ENCODE data around the gene PRSS50.
"Not testable (repeated sequence)": the region's sequence is repeated elsewhere in the genome, so short reads cannot be mapped to it uniquely, and the experiment has no call there.

Gene PRSS50, protein sequence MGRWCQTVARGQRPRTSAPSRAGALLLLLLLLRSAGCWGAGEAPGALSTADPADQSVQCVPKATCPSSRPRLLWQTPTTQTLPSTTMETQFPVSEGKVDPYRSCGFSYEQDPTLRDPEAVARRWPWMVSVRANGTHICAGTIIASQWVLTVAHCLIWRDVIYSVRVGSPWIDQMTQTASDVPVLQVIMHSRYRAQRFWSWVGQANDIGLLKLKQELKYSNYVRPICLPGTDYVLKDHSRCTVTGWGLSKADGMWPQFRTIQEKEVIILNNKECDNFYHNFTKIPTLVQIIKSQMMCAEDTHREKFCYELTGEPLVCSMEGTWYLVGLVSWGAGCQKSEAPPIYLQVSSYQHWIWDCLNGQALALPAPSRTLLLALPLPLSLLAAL

DNA sequence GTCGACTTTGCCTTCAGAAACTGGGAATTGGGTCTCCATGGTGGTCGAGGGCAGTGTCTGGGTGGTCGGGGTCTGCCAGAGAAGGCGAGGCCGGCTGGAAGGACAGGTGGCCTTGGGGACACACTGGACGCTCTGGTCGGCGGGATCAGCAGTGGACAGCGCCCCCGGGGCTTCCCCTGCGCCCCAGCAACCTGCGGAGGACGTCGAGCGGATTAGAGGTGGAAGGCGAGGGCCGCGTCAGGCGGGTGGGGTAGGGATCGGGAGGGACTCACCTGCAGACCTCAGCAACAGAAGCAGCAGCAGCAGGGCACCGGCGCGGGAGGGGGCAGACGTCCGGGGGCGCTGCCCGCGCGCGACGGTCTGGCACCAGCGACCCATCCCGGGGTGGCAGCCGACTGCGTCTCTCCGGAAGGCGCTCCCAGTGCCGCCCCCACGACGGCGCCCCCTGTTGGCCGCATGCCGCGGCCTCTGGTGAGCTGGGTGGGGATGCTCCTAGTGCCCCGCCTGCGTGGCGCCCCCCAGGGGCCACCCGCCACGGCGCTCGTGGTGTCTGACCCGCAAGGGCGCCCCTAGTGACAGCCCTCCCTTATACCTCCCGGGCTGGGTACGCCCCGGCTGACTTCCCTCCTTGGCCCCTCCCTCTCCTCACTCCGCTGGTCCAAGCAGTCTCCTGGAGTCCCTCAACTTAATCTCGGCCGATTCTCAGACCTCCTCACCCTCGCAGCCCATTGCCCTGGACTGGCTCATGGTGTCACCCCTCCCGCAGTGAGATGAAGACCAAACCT, at the start of gene PRSS50:
Gene PRSS50 (minus strand): TSS at position 423 of the 785 bp plus-strand sequence. CDS start 45 bp downstream, at position 378.
- no peak for DNase-seq

DNA sequence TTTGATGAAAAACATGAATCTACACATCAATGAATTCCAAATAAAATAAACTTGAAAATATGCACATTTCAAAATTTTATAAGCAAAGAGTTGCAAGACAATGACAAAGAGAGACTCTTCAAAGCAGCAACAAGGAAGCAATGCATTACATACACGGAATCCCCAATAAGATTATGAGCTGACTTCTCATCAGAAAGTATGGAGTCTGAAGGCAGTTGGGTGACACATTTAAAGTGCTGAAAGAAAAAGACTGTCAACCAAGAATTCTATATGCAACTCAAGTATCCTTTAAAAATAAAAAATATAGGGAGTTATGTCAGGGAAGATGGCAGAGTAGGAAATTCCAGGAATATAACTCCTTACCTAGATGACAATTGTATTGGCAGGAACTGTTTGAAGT, 46.5 kb upstream of the PRSS50 start:
- no peak for DNase-seq

DNA sequence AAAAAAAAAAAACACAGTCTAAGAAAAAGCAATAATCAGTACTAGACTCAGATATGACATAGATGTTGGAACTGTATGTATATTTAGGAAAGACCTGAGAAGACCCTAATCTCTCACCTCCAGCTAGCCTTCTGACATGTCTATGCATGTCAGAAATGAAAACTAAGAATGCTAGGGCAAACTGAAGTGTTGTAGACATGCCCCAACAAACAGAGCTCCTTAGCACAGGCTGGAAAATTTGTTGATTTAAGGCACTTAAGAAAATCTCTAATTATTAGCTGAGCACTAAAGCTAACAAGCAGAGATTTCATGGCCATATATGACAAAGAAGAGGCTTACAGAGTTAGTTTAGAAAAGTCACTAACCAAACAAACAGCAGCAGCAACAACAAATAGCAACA, 45.5 kb upstream of the PRSS50 start:
- no peak for DNase-seq

DNA sequence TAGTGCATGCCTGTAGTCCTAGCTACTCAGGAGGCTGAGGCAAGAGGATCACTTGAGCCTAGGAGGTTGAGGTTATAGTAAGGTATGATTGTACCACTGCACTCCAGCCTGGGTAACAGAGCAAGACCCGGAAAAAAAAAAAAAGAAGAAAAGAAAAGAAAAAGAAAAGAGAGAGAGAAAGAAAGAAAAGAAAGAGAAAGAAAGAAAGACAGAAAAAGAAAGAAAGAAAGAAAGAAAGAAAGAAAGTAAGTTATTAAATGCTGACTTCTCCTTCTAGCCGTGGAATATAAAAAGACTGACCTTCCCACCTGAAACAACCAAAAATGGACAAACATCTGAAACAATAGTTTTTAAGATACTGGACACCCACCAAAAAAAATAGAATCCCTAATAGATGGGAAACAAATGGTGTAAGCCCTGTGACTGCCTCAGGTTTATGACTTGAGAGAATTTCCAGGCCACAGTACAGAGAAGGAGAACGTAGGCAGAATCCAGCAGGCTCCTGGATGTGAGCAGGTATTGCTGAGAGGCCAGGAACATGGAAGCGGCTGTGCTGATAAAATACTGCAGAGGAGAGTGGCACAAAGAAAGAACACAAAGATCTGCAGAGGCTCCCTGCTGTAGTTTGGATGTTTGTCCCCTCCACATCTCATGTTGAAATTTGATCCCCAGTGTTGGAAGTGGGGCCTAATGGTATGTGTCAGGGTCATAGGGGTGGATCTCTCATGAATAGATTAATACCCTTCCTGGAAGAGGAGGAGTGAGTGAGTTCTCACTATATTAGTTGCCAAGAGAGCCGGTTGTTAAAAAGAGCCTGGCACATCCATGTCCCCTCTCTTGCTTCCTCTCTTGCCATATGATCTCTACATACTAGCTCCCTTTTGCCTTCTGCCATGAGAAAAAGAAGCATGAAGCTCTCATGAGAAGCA, 41.8 kb upstream of the PRSS50 start:
- no peak for DNase-seq

DNA sequence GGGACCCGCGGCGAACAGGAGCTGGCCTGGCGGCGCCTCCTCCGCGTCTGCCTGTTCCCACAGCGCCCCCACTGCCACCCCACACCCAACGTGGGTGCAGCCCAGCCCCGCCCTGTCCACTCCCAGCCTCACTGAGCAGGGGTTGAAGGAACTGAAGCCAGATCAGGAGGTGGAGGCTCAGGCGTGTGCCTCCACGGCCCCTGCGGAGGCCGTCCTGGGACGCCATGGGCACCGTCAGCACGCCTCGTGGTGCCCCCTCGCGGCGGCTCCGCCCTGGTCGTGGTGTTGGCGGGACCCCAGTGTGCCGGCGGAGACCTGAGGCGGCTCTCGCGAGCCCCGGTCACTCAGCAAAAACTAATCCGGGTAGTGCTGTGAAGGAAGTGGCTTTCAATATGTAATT, 39.0 kb upstream of the PRSS50 start:
- DNase-seq: no peak

DNA sequence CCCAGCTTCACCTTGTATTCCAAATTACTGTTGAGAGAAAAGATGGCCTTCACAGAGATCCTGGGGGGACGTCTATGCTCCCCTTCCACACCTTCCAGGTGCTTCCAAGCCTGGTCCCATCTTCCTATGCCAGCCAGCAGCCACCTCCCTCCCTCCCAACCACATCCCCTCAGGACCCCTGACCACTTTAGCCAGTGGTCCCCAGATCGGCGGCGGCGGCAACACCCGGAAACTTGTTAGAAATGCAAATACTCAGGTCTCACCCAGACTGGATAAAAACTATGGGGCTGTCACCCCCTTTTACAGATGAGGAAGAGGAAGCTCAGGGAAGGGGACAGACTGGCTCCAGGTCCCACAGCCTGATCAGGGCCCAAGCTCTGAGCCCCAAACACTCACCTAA, 38.0 kb upstream of the PRSS50 start:
- DNase-seq: no peak

DNA sequence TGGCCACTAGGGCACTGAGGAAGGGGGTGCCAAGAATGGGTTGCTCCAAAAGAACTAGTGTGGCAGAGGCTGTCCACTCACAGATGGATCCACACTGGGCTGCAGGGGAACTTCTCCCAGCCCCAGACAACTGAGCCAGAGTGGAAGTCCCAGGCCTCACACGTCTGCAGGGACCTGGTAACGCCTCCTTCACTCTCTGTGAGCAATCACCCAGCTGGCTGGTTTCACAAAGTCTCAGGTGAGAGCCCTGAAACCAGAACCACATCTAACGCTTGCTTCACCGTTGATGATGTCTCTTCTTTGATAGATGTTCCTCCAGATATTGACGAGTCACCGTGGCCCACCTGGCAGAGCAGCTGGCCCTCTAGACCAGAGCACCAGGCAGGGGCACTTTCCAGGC, 35.5 kb upstream of the PRSS50 start:
- DNase-seq: not testable (repeated sequence)

DNA sequence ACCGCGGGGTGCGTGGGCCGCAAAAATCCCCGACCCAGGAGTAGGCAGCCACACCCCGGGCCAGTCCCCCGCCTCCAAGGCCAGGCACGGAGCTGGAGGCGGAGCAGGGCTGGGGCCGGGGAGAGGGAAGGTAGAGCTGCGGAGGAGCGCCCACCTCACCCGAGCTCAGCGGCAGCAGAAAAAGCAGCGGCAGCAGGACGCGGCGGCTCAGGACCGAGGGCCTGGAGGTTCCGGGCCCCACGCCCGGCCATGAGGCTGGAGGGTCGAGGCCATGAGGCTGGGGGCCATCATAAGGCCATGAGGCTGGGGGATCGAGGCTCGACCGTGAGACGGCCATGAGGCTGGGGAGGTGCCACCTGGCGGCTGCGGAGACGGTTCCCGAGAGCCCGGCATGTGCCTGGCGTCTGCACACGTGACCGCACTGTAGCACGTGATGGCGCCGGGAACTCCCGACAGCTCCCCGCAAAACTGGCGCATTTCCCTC, 32.9 kb upstream of the PRSS50 start:
- no peak for DNase-seq

DNA sequence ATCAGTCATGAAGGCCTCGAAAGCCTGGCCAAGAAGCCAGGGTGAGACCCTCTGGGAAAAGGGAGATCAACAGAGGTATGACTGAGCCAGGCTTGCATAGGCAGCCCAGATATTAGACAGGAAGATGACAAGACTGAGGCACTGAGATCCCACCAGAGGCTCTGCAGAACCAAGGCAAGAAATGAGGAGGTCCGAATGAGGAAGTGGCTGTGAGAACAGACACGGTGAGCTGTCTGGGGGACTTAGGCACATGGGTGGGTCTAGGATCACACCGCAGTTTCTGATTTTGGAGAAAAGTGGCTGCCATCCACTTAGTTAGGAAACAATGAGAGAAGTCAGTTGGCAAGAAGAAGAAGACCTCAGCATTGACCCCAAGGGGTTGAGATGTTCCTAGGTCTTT, 31.5 kb upstream of the PRSS50 start:
- no peak for DNase-seq

DNA sequence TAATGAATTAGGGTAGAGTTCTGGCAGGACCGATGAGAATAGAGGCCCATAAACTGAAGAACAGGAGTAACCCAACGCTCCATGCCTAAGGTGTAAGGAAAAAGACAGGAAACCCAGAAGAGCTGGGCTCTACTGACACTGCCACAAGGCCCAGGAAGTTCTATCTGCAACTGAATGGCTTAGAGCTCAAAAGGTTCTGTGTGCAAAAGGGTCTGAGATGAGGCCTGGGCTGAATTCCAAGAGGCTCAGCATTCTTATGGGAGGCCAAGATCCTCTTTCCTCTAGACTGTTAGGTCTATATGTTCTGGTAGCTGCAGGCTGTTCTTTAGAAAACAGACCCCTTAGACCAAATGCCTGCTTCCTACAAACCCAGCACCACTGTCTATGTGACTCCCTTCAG, 30.5 kb upstream of the PRSS50 start:
- DNase-seq: no peak

DNA sequence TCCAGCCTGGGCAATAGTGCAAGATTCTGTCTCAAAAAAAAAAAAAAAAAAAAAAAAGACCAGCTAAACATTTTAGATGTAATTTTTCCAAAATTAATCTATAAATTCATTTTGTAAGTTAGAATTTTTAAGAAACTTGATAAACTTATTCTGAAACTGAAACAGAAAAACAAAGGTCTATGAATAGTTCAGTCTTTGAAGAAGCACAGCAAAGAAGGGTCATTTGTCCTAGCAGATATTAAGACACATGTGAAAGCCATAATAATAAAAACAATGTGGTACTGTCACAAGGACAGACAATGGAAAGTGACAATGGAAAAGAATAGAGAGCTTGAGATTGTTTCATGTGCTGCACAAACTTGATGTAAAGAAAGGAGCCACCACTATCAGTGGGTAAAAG, 29.0 kb upstream of the PRSS50 start:
- no peak for DNase-seq

DNA sequence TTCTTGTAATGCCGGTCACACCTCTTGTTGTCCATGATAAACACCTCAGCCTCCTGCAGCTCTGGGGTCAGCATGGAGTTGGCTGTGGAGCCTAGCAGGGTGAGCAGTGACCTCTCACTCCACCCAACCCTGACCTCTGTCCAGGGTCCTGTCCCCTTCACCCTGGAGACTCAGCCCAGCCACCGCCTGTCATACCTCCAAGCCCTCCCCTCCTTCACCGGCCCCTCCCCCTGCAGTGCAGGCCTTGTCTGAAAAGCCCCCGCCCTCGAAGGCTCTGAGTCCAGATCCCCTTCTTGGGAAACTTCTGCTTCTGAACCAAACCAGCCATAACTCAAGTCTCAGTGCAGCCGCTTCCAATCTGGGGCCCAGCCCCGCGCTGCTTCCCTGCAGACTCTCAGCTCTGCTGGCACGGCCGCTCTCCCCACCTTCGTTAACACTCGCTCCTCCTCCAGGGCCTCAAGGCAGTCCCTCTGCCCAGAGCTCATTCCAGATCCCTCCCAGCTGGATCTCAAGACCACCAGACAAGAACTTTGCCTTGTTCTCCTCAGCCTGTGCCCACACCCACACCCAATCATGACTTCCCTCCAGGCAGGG, 25.4 kb upstream of the PRSS50 start:
- DNase-seq: peak; percentile 30

DNA sequence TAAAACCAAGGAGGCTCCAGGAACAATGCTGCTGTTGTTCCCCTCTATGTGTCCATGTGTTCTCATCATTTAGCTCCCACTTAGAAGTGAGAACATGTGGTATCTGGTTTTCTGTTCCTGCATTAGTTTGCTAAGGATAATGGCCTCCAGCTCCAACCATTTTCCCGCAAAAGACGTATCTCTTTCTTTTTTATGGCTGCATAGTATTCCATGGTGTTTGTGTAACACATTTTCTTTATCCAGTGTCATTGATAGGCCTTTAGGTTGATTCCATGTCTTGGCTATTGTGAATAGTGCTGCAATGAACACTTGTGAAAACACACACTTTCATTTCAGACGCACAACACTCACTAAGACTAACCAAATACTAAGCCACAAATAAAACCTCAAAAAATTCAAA, 21.9 kb upstream of the PRSS50 start:
- DNase-seq: not testable (repeated sequence)

DNA sequence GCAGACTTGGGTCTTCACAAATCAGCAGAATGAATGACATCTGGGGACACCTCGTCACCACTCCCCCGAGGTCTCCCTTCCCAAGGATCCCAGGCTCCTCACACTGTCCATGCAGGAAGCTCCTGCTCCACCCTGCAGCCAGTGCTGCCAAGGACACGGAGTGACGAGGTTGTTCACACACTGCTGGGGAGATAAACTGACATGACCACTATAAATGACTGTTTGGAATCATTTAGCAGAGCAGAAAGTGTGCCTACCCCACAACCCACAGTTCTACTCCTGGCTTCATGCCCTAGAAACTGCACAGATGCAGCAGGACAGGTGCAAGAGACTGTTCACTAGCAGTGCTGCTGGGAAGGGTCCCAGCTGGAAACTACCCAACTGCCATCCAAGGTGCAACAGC, 19.7 kb upstream of the PRSS50 start:
- no peak for DNase-seq

DNA sequence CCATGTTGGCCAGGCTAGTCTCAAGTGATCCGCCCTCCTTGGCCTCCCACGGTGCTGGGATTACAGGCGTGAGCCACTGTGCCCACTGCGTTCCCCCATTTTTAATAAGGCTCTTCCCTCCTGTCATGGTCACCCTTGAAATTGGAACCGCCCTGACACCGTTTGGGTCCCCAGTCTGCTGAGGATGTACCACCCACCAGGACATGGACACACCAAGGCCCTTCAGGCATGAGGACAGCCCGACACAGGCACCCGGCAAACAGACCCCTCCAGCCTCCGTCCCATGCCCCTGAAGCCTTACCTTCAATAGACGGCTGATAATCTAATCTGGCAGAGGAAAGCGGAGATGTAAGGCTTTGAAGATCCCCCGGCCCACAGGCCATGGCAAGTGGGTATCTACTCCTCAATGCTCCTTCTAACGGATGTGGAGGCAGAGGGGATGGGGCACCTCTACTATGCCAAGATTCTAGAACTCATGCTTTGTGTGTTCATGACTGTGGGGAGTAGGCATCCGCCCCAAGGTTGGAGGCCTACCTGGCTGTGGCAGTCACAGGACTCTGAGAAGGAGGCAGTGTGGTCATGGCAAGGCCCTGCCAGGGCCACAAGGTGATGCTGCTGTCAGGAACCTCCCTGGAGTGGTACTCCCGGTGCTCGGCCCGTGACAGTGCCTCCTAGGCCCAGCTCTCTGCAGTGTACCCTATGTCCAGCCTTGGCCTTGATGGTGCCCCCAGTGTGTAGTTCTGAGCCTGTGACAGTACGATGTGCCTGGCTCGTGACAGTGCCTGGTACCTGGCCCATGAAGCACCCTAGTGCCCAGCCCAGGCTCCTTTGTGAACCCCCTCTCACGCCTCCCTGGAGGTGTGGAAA, 18.6 kb upstream of the PRSS50 start:
- DNase-seq: no peak

DNA sequence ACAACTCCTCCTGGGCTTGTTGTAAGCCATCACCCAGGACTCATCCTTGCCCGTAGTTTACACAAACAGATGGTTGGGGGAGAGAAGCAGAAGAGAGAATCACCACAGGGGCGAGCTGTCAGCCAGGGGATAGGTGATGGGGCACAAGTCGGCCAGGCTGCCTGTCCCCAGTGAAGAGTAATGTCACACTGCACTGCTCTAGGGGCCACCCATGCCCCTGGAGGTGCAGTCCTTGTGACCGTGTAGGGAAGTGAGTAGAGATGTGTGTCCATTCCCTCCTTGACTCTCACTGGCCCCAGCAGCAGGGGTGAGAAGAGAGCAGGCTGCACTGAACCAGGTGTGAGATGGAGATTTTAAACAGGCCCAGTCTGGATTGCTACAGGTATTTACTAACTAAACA, 17.1 kb upstream of the PRSS50 start:
- DNase-seq: no peak

DNA sequence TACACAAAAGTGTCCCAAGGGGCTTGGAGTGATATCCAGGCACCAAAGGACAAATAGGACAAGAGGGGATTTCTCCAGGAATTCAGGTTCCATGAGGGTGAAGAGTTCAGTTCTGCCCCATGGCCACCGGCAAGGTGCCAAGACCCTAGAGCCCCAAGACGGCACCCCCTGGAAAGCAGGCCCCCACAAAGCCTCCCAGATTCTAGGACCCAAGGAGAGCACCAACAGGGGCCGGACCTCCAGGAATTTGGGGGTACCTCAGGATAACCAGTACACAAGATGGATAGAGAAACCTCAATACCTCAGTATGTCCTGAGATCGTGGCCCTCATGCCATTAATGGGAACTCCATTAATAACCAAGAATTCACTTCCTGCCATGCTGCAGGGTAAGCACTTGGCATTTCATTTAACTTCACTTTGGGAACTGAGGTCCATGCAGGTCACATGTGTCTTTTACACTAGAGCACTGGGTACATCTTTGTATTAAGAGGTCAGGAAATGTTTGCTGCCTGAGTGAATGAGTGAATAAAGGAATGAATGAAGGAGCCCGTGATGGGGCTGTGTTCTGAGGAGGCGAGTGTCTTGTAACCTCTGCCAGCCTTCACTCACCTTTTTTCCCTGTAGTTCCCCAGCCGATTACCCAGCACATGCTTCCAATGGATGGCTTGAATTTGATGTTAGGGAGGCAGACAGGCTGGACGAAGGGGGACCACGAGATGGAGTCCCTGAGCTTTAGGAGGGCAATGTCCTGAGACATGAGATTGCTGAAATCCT, 15.5 kb upstream of the PRSS50 start:
- no peak for DNase-seq

DNA sequence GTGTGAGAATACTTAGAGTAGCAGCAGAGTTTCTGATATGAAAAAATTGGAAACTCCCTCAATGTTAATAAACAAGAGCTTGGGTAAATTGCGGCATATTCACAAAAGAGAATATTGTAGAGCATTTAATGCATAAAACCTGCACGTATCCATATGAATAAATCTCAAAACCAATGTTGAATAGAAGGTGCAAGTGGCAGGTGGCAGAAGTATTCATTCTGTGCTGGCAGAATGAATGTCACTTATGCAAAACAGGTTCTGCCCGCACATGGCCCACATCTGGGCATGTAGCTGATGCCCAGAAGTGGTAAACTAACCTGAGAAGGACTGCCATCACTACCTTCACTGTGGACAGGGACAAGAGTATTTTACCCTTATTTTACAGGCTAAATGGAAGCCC, 14.1 kb upstream of the PRSS50 start:
- DNase-seq: no peak

DNA sequence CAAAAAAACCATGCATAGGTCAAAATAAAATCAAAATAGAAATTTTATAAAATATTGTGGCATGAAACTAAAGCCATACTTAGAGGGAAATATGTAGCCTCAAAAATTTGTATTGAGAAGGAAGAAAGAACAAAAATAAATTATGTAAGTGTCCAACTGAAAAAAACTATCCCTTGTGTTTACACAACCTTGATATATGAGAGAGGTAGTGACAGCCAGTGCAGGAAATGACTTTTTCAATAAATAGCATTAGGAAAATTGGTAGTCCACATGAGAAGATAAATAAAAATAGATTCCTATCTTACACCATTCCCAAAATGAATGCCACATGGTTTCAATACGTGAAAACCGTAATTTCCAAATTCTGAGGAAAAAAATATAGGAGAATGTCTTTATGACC, 13.2 kb upstream of the PRSS50 start:
- DNase-seq: no peak

DNA sequence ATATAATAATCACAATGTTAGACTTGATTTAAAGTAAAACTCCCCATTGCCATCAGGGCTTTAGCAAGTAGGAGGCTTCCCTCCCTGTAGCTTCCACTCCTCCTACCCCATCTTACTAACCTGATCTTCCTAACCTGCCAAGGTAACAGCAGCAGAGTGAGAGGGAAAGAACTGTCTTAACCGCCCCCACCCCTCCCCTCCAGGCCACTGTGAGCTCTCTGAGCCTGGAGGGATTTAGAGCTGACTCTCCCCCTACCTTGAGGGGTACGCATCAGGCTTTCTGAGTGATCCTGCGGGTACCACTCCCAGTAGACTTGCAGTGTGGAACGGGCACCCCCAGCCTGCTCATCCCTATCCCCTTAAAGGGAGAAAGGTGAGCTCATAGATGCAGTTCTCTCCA, 11.4 kb upstream of the PRSS50 start:
- no peak for DNase-seq

Data from right hindlimb (tissue), 1 donor.